Measurements from ENCODE around the gene IL3. TPM values are rescaled to one million over a fixed set of nuclear protein-coding genes. Genes with fewer than 3 reads are reported as not detected.

The IL3 gene

GRCh38 chr5:132110195-132110594 lies 49.7 kb downstream of the IL3 start:
- H2BK15ac ChIP-seq (ENCODE audit: low read length): no peak overlapping the region
- no peak overlapping the region for H4K91ac ChIP-seq (ENCODE audit: low read depth, low read length, poor library complexity)
- no peak overlapping the region for H3K9ac ChIP-seq (ENCODE audit: low read depth, low read length, poor library complexity)
- no peaks in the 10 kb centered on the region for H3K36me3 ChIP-seq (replicated peaks in 1 of 2; ENCODE audit: control insufficient read depth in 2 of 2, insufficient read depth in 2 of 2, low read length in 2 of 2)
- H2AFZ ChIP-seq (ENCODE audit: low read length): no peak overlapping the region
- no peak overlapping the region for H2AK5ac ChIP-seq (ENCODE audit: low read depth, low read length)
- no peak overlapping the region for H3K14ac ChIP-seq (ENCODE audit: low read length)
- H3K27ac ChIP-seq (replicated peaks; ENCODE audit: low read length): no peak overlapping the region
- no peaks in the 10 kb centered on the region for H3K27me3 ChIP-seq (ENCODE audit: control insufficient read depth in 3 of 3, insufficient read depth in 3 of 3, low read depth in 1 of 3, low read length in 3 of 3)
- no peak overlapping the region for H2BK12ac ChIP-seq (ENCODE audit: low read length)
- no peak overlapping the region for H3K18ac ChIP-seq (ENCODE audit: low read length)
- no peak overlapping the region for H2BK120ac ChIP-seq (ENCODE audit: low read depth, low read length)
- H3K79me1 ChIP-seq (ENCODE audit: low read depth, low read length): no peaks in the 10 kb centered on the region
- no peaks in the 10 kb centered on the region for H3K4me1 ChIP-seq (ENCODE audit: control insufficient read depth in 2 of 2, insufficient read depth in 1 of 2, low read depth in 1 of 2, low read length in 2 of 2)
- no peak overlapping the region for H3K4me2 ChIP-seq (ENCODE audit: insufficient read depth, low read length, poor library complexity, severe bottlenecking)
- no peak for DNase-seq (ENCODE audit: low spot score)
- H2BK5ac ChIP-seq (ENCODE audit: low read length): no peak overlapping the region
- no peak overlapping the region for H3K4ac ChIP-seq (ENCODE audit: low read length)
- no peak overlapping the region for H3K4me3 ChIP-seq (ENCODE audit: low read length in 2 of 2)
- no peaks in the 10 kb centered on the region for H3K9me3 ChIP-seq (replicated peaks in 1 of 2; ENCODE audit: control insufficient read depth in 2 of 2, insufficient read depth in 1 of 2, low read depth in 1 of 2, low read length in 2 of 2)
- no CpG with 5 or more reads among the region's 3 CpGs for WGBS, 2 donors (ENCODE audit: extremely low coverage in 2 of 2, insufficient read length in 2 of 2, insufficient replicate concordance in 1 of 2)
- no peak overlapping the region for H3K23ac ChIP-seq (ENCODE audit: low read depth, low read length, poor library complexity)
- no peak overlapping the region for H4K8ac ChIP-seq (ENCODE audit: low read depth, low read length)

GRCh38 chr5:132110930-132111329 lies 50.5 kb downstream of the IL3 start:
- Histone ChIP-seq H3K14ac (ENCODE audit: low read length) (no peak overlapping the region), H2BK120ac (ENCODE audit: low read depth, low read length) (no peak overlapping the region)

GRCh38 chr5:132112111-132112510 lies 51.7 kb downstream of the IL3 start:
- Histone ChIP-seq H3K4ac (ENCODE audit: low read length) (no peak overlapping the region), H3K14ac (ENCODE audit: low read length) (no peak overlapping the region), H3K4me2 (ENCODE audit: insufficient read depth, low read length, poor library complexity, severe bottlenecking) (no peak overlapping the region), H4K8ac (ENCODE audit: low read depth, low read length) (no peak overlapping the region), H3K9me3 (replicated peaks in 1 of 2; ENCODE audit: control insufficient read depth in 2 of 2, insufficient read depth in 1 of 2, low read depth in 1 of 2, low read length in 2 of 2) (no peaks in the 10 kb centered on the region), H2BK12ac (ENCODE audit: low read length) (no peak overlapping the region), H3K79me1 (ENCODE audit: low read depth, low read length) (no peaks in the 10 kb centered on the region), H3K36me3 (replicated peaks in 1 of 2; ENCODE audit: control insufficient read depth in 2 of 2, insufficient read depth in 2 of 2, low read length in 2 of 2) (no peaks in the 10 kb centered on the region), H3K18ac (ENCODE audit: low read length) (no peak overlapping the region), H2AK5ac (ENCODE audit: low read depth, low read length) (no peak overlapping the region), H3K4me3 (ENCODE audit: low read length in 2 of 2) (no peak overlapping the region), H2AFZ (ENCODE audit: low read length) (no peak overlapping the region), H3K9ac (ENCODE audit: low read depth, low read length, poor library complexity) (no peak overlapping the region), H2BK5ac (ENCODE audit: low read length) (no peak overlapping the region), H3K27me3 (ENCODE audit: control insufficient read depth in 3 of 3, insufficient read depth in 3 of 3, low read depth in 1 of 3, low read length in 3 of 3) (no peaks in the 10 kb centered on the region), H3K4me1 (ENCODE audit: control insufficient read depth in 2 of 2, insufficient read depth in 1 of 2, low read depth in 1 of 2, low read length in 2 of 2) (no peaks in the 10 kb centered on the region), H3K23ac (ENCODE audit: low read depth, low read length, poor library complexity) (no peak overlapping the region), H2BK120ac (ENCODE audit: low read depth, low read length) (no peak overlapping the region), H4K91ac (ENCODE audit: low read depth, low read length, poor library complexity) (no peak overlapping the region), H3K27ac (replicated peaks; ENCODE audit: low read length) (no peak overlapping the region), H2BK15ac (ENCODE audit: low read length) (no peak overlapping the region)
- DNase-seq (ENCODE audit: low spot score): no peak
- WGBS, 2 donors (ENCODE audit: extremely low coverage in 2 of 2, insufficient read length in 2 of 2, insufficient replicate concordance in 1 of 2): no CpG with 5 or more reads among the region's 3 CpGs

More at GRCh38 chr5:132110930-132111329, 50.5 kb downstream of the IL3 start:
- Histone ChIP-seq H2AK5ac (ENCODE audit: low read depth, low read length) (no peak overlapping the region), H2AFZ (ENCODE audit: low read length) (no peak overlapping the region), H3K36me3 (replicated peaks in 1 of 2; ENCODE audit: control insufficient read depth in 2 of 2, insufficient read depth in 2 of 2, low read length in 2 of 2) (no peaks in the 10 kb centered on the region), H3K27ac (replicated peaks; ENCODE audit: low read length) (no peak overlapping the region), H3K4me1 (ENCODE audit: control insufficient read depth in 2 of 2, insufficient read depth in 1 of 2, low read depth in 1 of 2, low read length in 2 of 2) (no peaks in the 10 kb centered on the region), H2BK12ac (ENCODE audit: low read length) (no peak overlapping the region), H3K4me2 (ENCODE audit: insufficient read depth, low read length, poor library complexity, severe bottlenecking) (no peak overlapping the region), H2BK15ac (ENCODE audit: low read length) (no peak overlapping the region), H3K27me3 (ENCODE audit: control insufficient read depth in 3 of 3, insufficient read depth in 3 of 3, low read depth in 1 of 3, low read length in 3 of 3) (no peaks in the 10 kb centered on the region), H3K18ac (ENCODE audit: low read length) (no peak overlapping the region), H4K8ac (ENCODE audit: low read depth, low read length) (no peak overlapping the region), H3K4me3 (ENCODE audit: low read length in 2 of 2) (no peak overlapping the region), H4K91ac (ENCODE audit: low read depth, low read length, poor library complexity) (no peak overlapping the region), H3K9ac (ENCODE audit: low read depth, low read length, poor library complexity) (no peak overlapping the region), H3K9me3 (replicated peaks in 1 of 2; ENCODE audit: control insufficient read depth in 2 of 2, insufficient read depth in 1 of 2, low read depth in 1 of 2, low read length in 2 of 2) (no peaks in the 10 kb centered on the region), H3K23ac (ENCODE audit: low read depth, low read length, poor library complexity) (no peak overlapping the region), H2BK5ac (ENCODE audit: low read length) (no peak overlapping the region), H3K4ac (ENCODE audit: low read length) (no peak overlapping the region), H3K79me1 (ENCODE audit: low read depth, low read length) (no peaks in the 10 kb centered on the region)
- DNase-seq (ENCODE audit: low spot score): no peak

Small RNAs within 50 kb of the gene (small RNA-seq; reads per million reads assigned to genes)
- not detected for gene RF00285 (ENCODE audit: insufficient read depth)
